ENCODE results near the gene DDX31. TPM values are rescaled to one million over a fixed set of nuclear protein-coding genes. Genes with fewer than 3 reads are reported as not detected.

DDX31 gene
- total and polyA plus RNA-seq, 9 donors, result 8.3 to 13.2 (median 9.0) TPM

- no peak for DNase-seq
Observed at GRCh38 chr9:132627594-132627993, 42.2 kb downstream of the DDX31 start.

GRCh38 chr9:132627106-132627505 lies 42.7 kb downstream of the DDX31 start:
- H3K27me3 ChIP-seq (ENCODE audit: control insufficient read depth, insufficient read depth, low read length), result no peaks in the 10 kb centered on the region
- no peak overlapping the region for H3K4me3 ChIP-seq (ENCODE audit: low read length)
- H3K36me3 ChIP-seq (ENCODE audit: control insufficient read depth, insufficient read depth, low read length), result peaks cover 40% of the 10 kb centered on the region
- no peaks in the 10 kb centered on the region for H3K9me3 ChIP-seq (replicated peaks; ENCODE audit: control insufficient read depth, low read depth, low read length)
- no peak for DNase-seq
- WGBS (ENCODE audit: insufficient coverage), result 40% methylated on average over 1 of the region's 7 CpGs
- no peak overlapping the region for H3K27ac ChIP-seq (ENCODE audit: low read length)
- no peaks in the 10 kb centered on the region for H3K4me1 ChIP-seq (ENCODE audit: control insufficient read depth, insufficient read depth, low read length)

More at GRCh38 chr9:132627594-132627993, 42.2 kb downstream of the DDX31 start:
- Histone ChIP-seq H3K36me3 (ENCODE audit: control insufficient read depth, insufficient read depth, low read length) (peaks cover 40% of the 10 kb centered on the region), H3K27me3 (ENCODE audit: control insufficient read depth, insufficient read depth, low read length) (no peaks in the 10 kb centered on the region), H3K9me3 (replicated peaks; ENCODE audit: control insufficient read depth, low read depth, low read length) (no peaks in the 10 kb centered on the region), H3K27ac (ENCODE audit: low read length) (no peak overlapping the region), H3K4me3 (ENCODE audit: low read length) (no peak overlapping the region), H3K4me1 (ENCODE audit: control insufficient read depth, insufficient read depth, low read length) (no peaks in the 10 kb centered on the region)
- WGBS (ENCODE audit: insufficient coverage), result 84% methylated on average over 7 of the region's 11 CpGs

- peaks cover 34% of the 10 kb centered on the region for H3K36me3 ChIP-seq (ENCODE audit: control insufficient read depth, insufficient read depth, low read length)
- H3K27me3 ChIP-seq (ENCODE audit: control insufficient read depth, insufficient read depth, low read length), result no peaks in the 10 kb centered on the region
- no peaks in the 10 kb centered on the region for H3K4me1 ChIP-seq (ENCODE audit: control insufficient read depth, insufficient read depth, low read length)
- WGBS (ENCODE audit: insufficient coverage), result 74% methylated on average over 3 of the region's 5 CpGs
- no peak for DNase-seq
- no peak overlapping the region for H3K4me3 ChIP-seq (ENCODE audit: low read length)
- no peak overlapping the region for H3K27ac ChIP-seq (ENCODE audit: low read length)
- no peaks in the 10 kb centered on the region for H3K9me3 ChIP-seq (replicated peaks; ENCODE audit: control insufficient read depth, low read depth, low read length)
Observed at GRCh38 chr9:132626285-132626684, 43.5 kb downstream of the DDX31 start.

- H3K27ac ChIP-seq (ENCODE audit: low read length), result no peak overlapping the region
- H3K4me3 ChIP-seq (ENCODE audit: low read length), result no peak overlapping the region
- peaks cover 28% of the 10 kb centered on the region for H3K36me3 ChIP-seq (ENCODE audit: control insufficient read depth, insufficient read depth, low read length)
- no peaks in the 10 kb centered on the region for H3K9me3 ChIP-seq (replicated peaks; ENCODE audit: control insufficient read depth, low read depth, low read length)
- H3K4me1 ChIP-seq (ENCODE audit: control insufficient read depth, insufficient read depth, low read length), result no peaks in the 10 kb centered on the region
- 64% methylated on average over 5 of the region's 5 CpGs for WGBS (ENCODE audit: insufficient coverage)
- H3K27me3 ChIP-seq (ENCODE audit: control insufficient read depth, insufficient read depth, low read length), result no peaks in the 10 kb centered on the region
- peak; percentile 57 for DNase-seq
Observed at GRCh38 chr9:132622159-132622558, 47.6 kb downstream of the DDX31 start.

- no peak overlapping the region for H3K27ac ChIP-seq (ENCODE audit: low read length)
- H3K9me3 ChIP-seq (replicated peaks; ENCODE audit: control insufficient read depth, low read depth, low read length), result no peaks in the 10 kb centered on the region
- no peaks in the 10 kb centered on the region for H3K4me1 ChIP-seq (ENCODE audit: control insufficient read depth, insufficient read depth, low read length)
- H3K36me3 ChIP-seq (ENCODE audit: control insufficient read depth, insufficient read depth, low read length), result peaks cover 59% of the 10 kb centered on the region
- H3K27me3 ChIP-seq (ENCODE audit: control insufficient read depth, insufficient read depth, low read length), result no peaks in the 10 kb centered on the region
- H3K4me3 ChIP-seq (ENCODE audit: low read length), result no peak overlapping the region
- no peak for DNase-seq
- WGBS (ENCODE audit: insufficient coverage), result 86% methylated on average over 3 of the region's 5 CpGs
Observed at GRCh38 chr9:132616725-132617124, 53.1 kb downstream of the DDX31 start.

- WGBS (ENCODE audit: insufficient coverage), result no CpG with 5 or more reads among the region's 2 CpGs
- peaks cover 68% of the 10 kb centered on the region for H3K36me3 ChIP-seq (ENCODE audit: control insufficient read depth, insufficient read depth, low read length)
- no peaks in the 10 kb centered on the region for H3K4me1 ChIP-seq (ENCODE audit: control insufficient read depth, insufficient read depth, low read length)
- no peaks in the 10 kb centered on the region for H3K9me3 ChIP-seq (replicated peaks; ENCODE audit: control insufficient read depth, low read depth, low read length)
- H3K27me3 ChIP-seq (ENCODE audit: control insufficient read depth, insufficient read depth, low read length), result no peaks in the 10 kb centered on the region
- DNase-seq, result no peak
- H3K4me3 ChIP-seq (ENCODE audit: low read length), result no peak overlapping the region
- no peak overlapping the region for H3K27ac ChIP-seq (ENCODE audit: low read length)
Observed at GRCh38 chr9:132615774-132616173, 54.0 kb downstream of the DDX31 start.

- peaks cover 76% of the 10 kb centered on the region for H3K36me3 ChIP-seq (ENCODE audit: control insufficient read depth, insufficient read depth, low read length)
- H3K27me3 ChIP-seq (ENCODE audit: control insufficient read depth, insufficient read depth, low read length), result no peaks in the 10 kb centered on the region
- H3K27ac ChIP-seq (ENCODE audit: low read length), result no peak overlapping the region
- no peaks in the 10 kb centered on the region for H3K4me1 ChIP-seq (ENCODE audit: control insufficient read depth, insufficient read depth, low read length)
- DNase-seq, result no peak
- no peaks in the 10 kb centered on the region for H3K9me3 ChIP-seq (replicated peaks; ENCODE audit: control insufficient read depth, low read depth, low read length)
- 76% methylated on average over 5 of the region's 6 CpGs for WGBS (ENCODE audit: insufficient coverage)
- H3K4me3 ChIP-seq (ENCODE audit: low read length), result no peak overlapping the region
Observed at GRCh38 chr9:132614324-132614723, 55.5 kb downstream of the DDX31 start.

GRCh38 chr9:132610661-132611060 lies 59.1 kb downstream of the DDX31 start:
- no peak for DNase-seq
- no peak overlapping the region for H3K27ac ChIP-seq (ENCODE audit: low read length)
- 74% methylated on average over 6 of the region's 12 CpGs for WGBS (ENCODE audit: insufficient coverage)
- H3K27me3 ChIP-seq (ENCODE audit: control insufficient read depth, insufficient read depth, low read length), result no peaks in the 10 kb centered on the region
- peaks cover 74% of the 10 kb centered on the region for H3K36me3 ChIP-seq (ENCODE audit: control insufficient read depth, insufficient read depth, low read length)
- no peaks in the 10 kb centered on the region for H3K4me1 ChIP-seq (ENCODE audit: control insufficient read depth, insufficient read depth, low read length)
- no peaks in the 10 kb centered on the region for H3K9me3 ChIP-seq (replicated peaks; ENCODE audit: control insufficient read depth, low read depth, low read length)
- H3K4me3 ChIP-seq (ENCODE audit: low read length), result no peak overlapping the region

- H3K27ac ChIP-seq (ENCODE audit: low read length), result no peak overlapping the region
- no peak for DNase-seq
- H3K36me3 ChIP-seq (ENCODE audit: control insufficient read depth, insufficient read depth, low read length), result peaks cover 73% of the 10 kb centered on the region
- no peaks in the 10 kb centered on the region for H3K27me3 ChIP-seq (ENCODE audit: control insufficient read depth, insufficient read depth, low read length)
- 87% methylated on average over 5 of the region's 7 CpGs for WGBS (ENCODE audit: insufficient coverage)
- no peaks in the 10 kb centered on the region for H3K4me1 ChIP-seq (ENCODE audit: control insufficient read depth, insufficient read depth, low read length)
- H3K9me3 ChIP-seq (replicated peaks; ENCODE audit: control insufficient read depth, low read depth, low read length), result no peaks in the 10 kb centered on the region
- no peak overlapping the region for H3K4me3 ChIP-seq (ENCODE audit: low read length)
Observed at GRCh38 chr9:132609829-132610228, 60.0 kb downstream of the DDX31 start.

- no peak overlapping the region for H3K4me3 ChIP-seq (ENCODE audit: low read length)
- DNase-seq, result no peak
- H3K9me3 ChIP-seq (replicated peaks; ENCODE audit: control insufficient read depth, low read depth, low read length), result no peaks in the 10 kb centered on the region
- H3K27me3 ChIP-seq (ENCODE audit: control insufficient read depth, insufficient read depth, low read length), result no peaks in the 10 kb centered on the region
- H3K27ac ChIP-seq (ENCODE audit: low read length), result no peak overlapping the region
- H3K4me1 ChIP-seq (ENCODE audit: control insufficient read depth, insufficient read depth, low read length), result no peaks in the 10 kb centered on the region
- peaks cover 68% of the 10 kb centered on the region for H3K36me3 ChIP-seq (ENCODE audit: control insufficient read depth, insufficient read depth, low read length)
- WGBS (ENCODE audit: insufficient coverage), result 79% methylated on average over 5 of the region's 9 CpGs
Observed at GRCh38 chr9:132609184-132609583, 60.6 kb downstream of the DDX31 start.

GRCh38 chr9:132606066-132606465 lies 63.7 kb downstream of the DDX31 start:
- peaks cover 69% of the 10 kb centered on the region for H3K36me3 ChIP-seq (ENCODE audit: control insufficient read depth, insufficient read depth, low read length)
- no peak overlapping the region for H3K4me3 ChIP-seq (ENCODE audit: low read length)
- no peak overlapping the region for H3K27ac ChIP-seq (ENCODE audit: low read length)
- no peaks in the 10 kb centered on the region for H3K4me1 ChIP-seq (ENCODE audit: control insufficient read depth, insufficient read depth, low read length)
- DNase-seq, result no peak
- 89% methylated on average over 6 of the region's 6 CpGs for WGBS (ENCODE audit: insufficient coverage)
- H3K9me3 ChIP-seq (replicated peaks; ENCODE audit: control insufficient read depth, low read depth, low read length), result no peaks in the 10 kb centered on the region
- no peaks in the 10 kb centered on the region for H3K27me3 ChIP-seq (ENCODE audit: control insufficient read depth, insufficient read depth, low read length)
